GM12891 (cell line): ENCODE data around the gene STRADB.

Experiments
- DNase-seq: peaks from one replicate; pipeline ENCODE4 v3.0.0; 2011; ENCODE audit warnings: low spot score; ENCODE audit not compliant: insufficient read length
- FAIRE-seq: peaks from 2 replicates; lab custom pipeline; 2011; peaks lifted over from hg19 to GRCh38; lab: Jason Lieb, UNC
- PAX5 ChIP-seq: IDR thresholded peaks from 2 replicates; pipeline ENCODE4 v1.6.1; 2011; ENCODE audit warnings: low read length, moderate library complexity, mild to moderate bottlenecking; ENCODE audit not compliant: insufficient read depth, severe bottlenecking
- POLR2A ChIP-seq: IDR thresholded peaks from 2 replicates; pipeline ENCODE4 v1.6.1; 2011; ENCODE audit warnings: low read depth, low read length, control low read depth
- POLR2AphosphoS5 ChIP-seq: IDR thresholded peaks from 2 replicates; pipeline ENCODE4 v1.6.1; 2011; ENCODE audit warnings: low read depth, low read length, control low read depth
- POU2F2 ChIP-seq: IDR thresholded peaks from 2 replicates; pipeline ENCODE4 v1.6.1; 2011; ENCODE audit warnings: low read depth, mild to moderate bottlenecking, control low read depth, low read length, moderate library complexity
- SPI1 ChIP-seq: IDR thresholded peaks from 2 replicates; pipeline ENCODE4 v1.6.1; 2011; ENCODE audit warnings: low read depth, low read length, control low read depth
- TAF1 ChIP-seq: IDR thresholded peaks from 2 replicates; pipeline ENCODE4 v1.6.1; 2011; ENCODE audit warnings: low read depth, low read length, control low read depth

STRADB gene

GRCh38 chr2:201447086-201447485, 4.5 kb upstream of the STRADB start:
- DNase-seq, result no peak
- TF ChIP-seq POLR2A (no peak), TAF1 (no peak), SPI1 (no peak), POLR2AphosphoS5 (no peak), POU2F2 (no peak), PAX5 (no peak)
- no peak for FAIRE-seq

- FAIRE-seq, result no peak
- TF ChIP-seq POLR2AphosphoS5 (no peak), PAX5 (no peak), SPI1 (no peak), TAF1 (no peak), POLR2A (no peak), POU2F2 (no peak)
- no peak for DNase-seq
Measured at GRCh38 chr2:201448061-201448460, 3.5 kb upstream of the STRADB start.

- TF ChIP-seq TAF1 (no peak), SPI1 (no peak), POLR2A (no peak), POU2F2 (no peak), PAX5 (no peak), POLR2AphosphoS5 (no peak)
Measured at GRCh38 chr2:201448701-201449100, 2.8 kb upstream of the STRADB start.

GRCh38 chr2:201450954-201451291, 617 bp upstream of the STRADB start:
- DNase-seq, result no peak
- FAIRE-seq, result no peak
- TF ChIP-seq TAF1 (no peak), PAX5 (no peak), POLR2AphosphoS5 (no peak), POU2F2 (no peak), SPI1 (no peak), POLR2A (no peak)

More at GRCh38 chr2:201448701-201449100, 2.8 kb upstream of the STRADB start:
- FAIRE-seq (no peak), DNase-seq (no peak)

- no peak for FAIRE-seq
- DNase-seq, result no peak
- 0 out of 2 replicates have a peak, but pooled peaks have one; percentile 5 for TF ChIP-seq TAF1
- TF ChIP-seq POLR2AphosphoS5, result no peak
Measured at GRCh38 chr2:201452058-201452921, 750 bp downstream of the STRADB start.

GRCh38 chr2:201452922-201453643, 1.5 kb downstream of the STRADB start:
- TF ChIP-seq TAF1 (no peak), POLR2A (no peak), POU2F2 (no peak), SPI1 (no peak), PAX5 (no peak), POLR2AphosphoS5 (no peak)
- DNase-seq (no peak), FAIRE-seq (no peak)

- TF ChIP-seq SPI1 (no peak), PAX5 (no peak), POU2F2 (no peak), POLR2AphosphoS5 (no peak), TAF1 (no peak), POLR2A (no peak)
- DNase-seq (no peak), FAIRE-seq (no peak)
Measured at GRCh38 chr2:201458381-201458780, 6.8 kb downstream of the STRADB start.

GRCh38 chr2:201460532-201460931, 9.0 kb downstream of the STRADB start:
- no peak for FAIRE-seq
- no peak for TF ChIP-seq TAF1
- no peak for TF ChIP-seq POU2F2
- TF ChIP-seq POLR2A, result no peak
- DNase-seq, result no peak

GRCh38 chr2:201464547-201464946, 13.0 kb downstream of the STRADB start:
- DNase-seq (no peak), FAIRE-seq (no peak)
- TF ChIP-seq PAX5, result no peak
- TF ChIP-seq SPI1, result no peak
- no peak for TF ChIP-seq TAF1
- TF ChIP-seq POLR2AphosphoS5, result no peak
- no peak for TF ChIP-seq POLR2A
- TF ChIP-seq POU2F2, result no peak
